HG03060 (cell line): Measurements from ENCODE around the gene CPED1.
"Not testable (repeated sequence)": the region's sequence is repeated elsewhere in the genome, so short reads cannot be mapped to it uniquely, and the experiment has no call there.

Source experiments
- ATAC-seq: cut with Tn5 transposase; IDR thresholded peaks from one replicate; pipeline ENCODE4 v1.9.1; 2021; ENCODE audit warnings: low read depth, moderate number of reproducible peaks; ENCODE audit not compliant: unreplicated experiment

CPED1 gene

GRCh38 chr7:121036776-121037175 lies 48.3 kb downstream of the CPED1 start:
- not testable (repeated sequence) for ATAC-seq

- not testable (repeated sequence) for ATAC-seq
Observed at GRCh38 chr7:121037329-121037728, 48.8 kb downstream of the CPED1 start.

GRCh38 chr7:121037957-121038716 lies 49.6 kb downstream of the CPED1 start:
- no peak for ATAC-seq

- ATAC-seq, result no peak
Observed at GRCh38 chr7:121038717-121039509, 50.4 kb downstream of the CPED1 start.

GRCh38 chr7:121039510-121039822 lies 51.0 kb downstream of the CPED1 start:
- no peak for ATAC-seq

- no peak for ATAC-seq
Observed at GRCh38 chr7:121039994-121040393, 51.5 kb downstream of the CPED1 start.

GRCh38 chr7:121041516-121042148 lies 53.1 kb downstream of the CPED1 start:
- no peak for ATAC-seq

- no peak for ATAC-seq
Observed at GRCh38 chr7:121042195-121042594, 53.7 kb downstream of the CPED1 start.

- ATAC-seq, result no peak
Observed at GRCh38 chr7:121042899-121043298, 54.4 kb downstream of the CPED1 start.

GRCh38 chr7:121043314-121044234 lies 55.1 kb downstream of the CPED1 start:
- ATAC-seq, result no peak

- ATAC-seq, result no peak
Observed at GRCh38 chr7:121045090-121045489, 56.6 kb downstream of the CPED1 start.

- ATAC-seq, result no peak
Observed at GRCh38 chr7:121046009-121046408, 57.5 kb downstream of the CPED1 start.

GRCh38 chr7:121046893-121047468 lies 58.5 kb downstream of the CPED1 start:
- no peak for ATAC-seq

- ATAC-seq, result no peak
Observed at GRCh38 chr7:121048195-121048594, 59.7 kb downstream of the CPED1 start.

GRCh38 chr7:121049028-121049791 lies 60.7 kb downstream of the CPED1 start:
- no peak for ATAC-seq

- ATAC-seq, result no peak
Observed at GRCh38 chr7:121049897-121050296, 61.4 kb downstream of the CPED1 start.

GRCh38 chr7:121053219-121053618 lies 64.7 kb downstream of the CPED1 start:
- ATAC-seq, result no peak

- no peak for ATAC-seq
Observed at GRCh38 chr7:121054925-121055324, 66.4 kb downstream of the CPED1 start.

GRCh38 chr7:121057878-121058277 lies 69.4 kb downstream of the CPED1 start:
- ATAC-seq, result no peak
